HEK293 (cell line): ENCODE measurements around the gene MYL6B.

Experiments used
- MYNN ChIP-seq: fragments of 450-650 bp; formaldehyde crosslinking; IDR thresholded peaks from 2 replicates; pipeline ENCODE4 v1.5.1; 2016; ENCODE audit warnings: missing biosample characterization, missing genetic modification characterization, borderline replicate concordance
- SP7 ChIP-seq: fragments of 450-650 bp; formaldehyde crosslinking; IDR thresholded peaks from 2 replicates; pipeline ENCODE4 v1.5.1; 2016; ENCODE audit warnings: missing biosample characterization, missing genetic modification characterization
- TRIM28 ChIP-seq: IDR thresholded peaks from 2 replicates; pipeline ENCODE4 v1.6.1; 2011; ENCODE audit warnings: low read length, control low read depth, borderline replicate concordance
- ZNF16 ChIP-seq: fragments of 450-650 bp; formaldehyde crosslinking; IDR thresholded peaks from 2 replicates; pipeline ENCODE4 v1.5.1; 2016; ENCODE audit warnings: low read depth, missing biosample characterization, missing genetic modification characterization
- ZNF174 ChIP-seq: fragments of 450-650 bp; formaldehyde crosslinking; IDR thresholded peaks from 2 replicates; pipeline ENCODE4 v1.5.0; 2017; ENCODE audit warnings: missing biosample characterization, mild to moderate bottlenecking, missing genetic modification characterization
- ZNF23 ChIP-seq: fragments of 450-650 bp; formaldehyde crosslinking; IDR thresholded peaks from 2 replicates; pipeline ENCODE4 v1.5.1; 2016; ENCODE audit warnings: missing biosample characterization, missing genetic modification characterization, borderline replicate concordance
- ZNF239 ChIP-seq: fragments of 450-650 bp; formaldehyde crosslinking; IDR thresholded peaks from 2 replicates; pipeline ENCODE4 v1.5.1; 2016; ENCODE audit warnings: missing biosample characterization, missing genetic modification characterization
- ZNF341 ChIP-seq: fragments of 450-650 bp; formaldehyde crosslinking; IDR thresholded peaks from 2 replicates; pipeline ENCODE4; 2016; ENCODE audit warnings: low read depth, missing biosample characterization, missing genetic modification characterization
- TF ChIP-seq, protein P1 (sequence below): fragments of 450-650 bp; formaldehyde crosslinking; IDR thresholded peaks from 2 replicates; pipeline ENCODE4 v1.5.1; 2016; ENCODE audit warnings: missing biosample characterization, missing genetic modification characterization
- TF ChIP-seq, protein P2 (sequence below): fragments of 450-650 bp; formaldehyde crosslinking; IDR thresholded peaks from 2 replicates; pipeline ENCODE4 v1.5.1; 2016; ENCODE audit warnings: missing biosample characterization, missing genetic modification characterization, low read depth

DNA sequence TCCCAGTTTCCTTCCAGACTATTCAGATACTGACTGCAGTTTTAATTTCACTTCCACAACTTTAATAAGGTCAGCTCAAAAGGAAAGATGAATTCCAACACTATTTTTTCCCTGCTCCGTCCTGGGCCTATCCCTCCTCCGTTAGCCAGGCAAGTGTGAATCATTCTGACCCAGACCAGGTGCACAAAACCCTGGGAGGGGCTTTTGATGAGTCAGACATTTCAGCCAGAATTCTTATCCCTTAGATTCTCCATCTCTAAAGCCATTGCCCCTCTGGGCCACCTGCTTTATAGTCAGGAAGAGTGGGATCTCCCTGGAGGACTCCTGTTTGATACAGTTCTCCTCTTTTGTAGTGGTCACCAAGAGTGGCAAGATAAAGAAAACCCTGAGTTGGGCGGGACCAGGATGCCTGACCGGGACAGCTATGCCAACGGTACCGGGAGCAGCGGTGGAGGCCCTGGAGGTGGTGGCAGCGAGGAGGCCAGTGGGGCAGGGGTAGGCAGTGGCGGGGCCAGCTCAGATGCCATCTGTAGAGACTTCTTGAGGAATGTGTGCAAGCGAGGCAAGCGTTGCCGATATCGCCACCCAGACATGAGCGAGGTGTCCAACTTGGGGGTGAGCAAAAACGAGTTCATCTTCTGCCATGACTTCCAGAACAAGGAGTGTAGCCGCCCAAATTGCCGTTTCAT, 32.1 kb upstream of the MYL6B start:
- no peak for TF ChIP-seq TRIM28
- TF ChIP-seq ZNF16: no peak
- TF ChIP-seq ZNF23 (tag by site-specific recombination): no peak
- no peak for TF ChIP-seq ZNF174
- TF ChIP-seq ZNF239 (tag by site-specific recombination): no peak
- TF ChIP-seq, protein P1, sequence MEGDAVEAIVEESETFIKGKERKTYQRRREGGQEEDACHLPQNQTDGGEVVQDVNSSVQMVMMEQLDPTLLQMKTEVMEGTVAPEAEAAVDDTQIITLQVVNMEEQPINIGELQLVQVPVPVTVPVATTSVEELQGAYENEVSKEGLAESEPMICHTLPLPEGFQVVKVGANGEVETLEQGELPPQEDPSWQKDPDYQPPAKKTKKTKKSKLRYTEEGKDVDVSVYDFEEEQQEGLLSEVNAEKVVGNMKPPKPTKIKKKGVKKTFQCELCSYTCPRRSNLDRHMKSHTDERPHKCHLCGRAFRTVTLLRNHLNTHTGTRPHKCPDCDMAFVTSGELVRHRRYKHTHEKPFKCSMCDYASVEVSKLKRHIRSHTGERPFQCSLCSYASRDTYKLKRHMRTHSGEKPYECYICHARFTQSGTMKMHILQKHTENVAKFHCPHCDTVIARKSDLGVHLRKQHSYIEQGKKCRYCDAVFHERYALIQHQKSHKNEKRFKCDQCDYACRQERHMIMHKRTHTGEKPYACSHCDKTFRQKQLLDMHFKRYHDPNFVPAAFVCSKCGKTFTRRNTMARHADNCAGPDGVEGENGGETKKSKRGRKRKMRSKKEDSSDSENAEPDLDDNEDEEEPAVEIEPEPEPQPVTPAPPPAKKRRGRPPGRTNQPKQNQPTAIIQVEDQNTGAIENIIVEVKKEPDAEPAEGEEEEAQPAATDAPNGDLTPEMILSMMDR (tag by site-specific recombination): no peak
- TF ChIP-seq, protein P2, sequence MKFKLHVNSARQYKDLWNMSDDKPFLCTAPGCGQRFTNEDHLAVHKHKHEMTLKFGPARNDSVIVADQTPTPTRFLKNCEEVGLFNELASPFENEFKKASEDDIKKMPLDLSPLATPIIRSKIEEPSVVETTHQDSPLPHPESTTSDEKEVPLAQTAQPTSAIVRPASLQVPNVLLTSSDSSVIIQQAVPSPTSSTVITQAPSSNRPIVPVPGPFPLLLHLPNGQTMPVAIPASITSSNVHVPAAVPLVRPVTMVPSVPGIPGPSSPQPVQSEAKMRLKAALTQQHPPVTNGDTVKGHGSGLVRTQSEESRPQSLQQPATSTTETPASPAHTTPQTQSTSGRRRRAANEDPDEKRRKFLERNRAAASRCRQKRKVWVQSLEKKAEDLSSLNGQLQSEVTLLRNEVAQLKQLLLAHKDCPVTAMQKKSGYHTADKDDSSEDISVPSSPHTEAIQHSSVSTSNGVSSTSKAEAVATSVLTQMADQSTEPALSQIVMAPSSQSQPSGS (tag by site-specific recombination): no peak
- no peak for TF ChIP-seq SP7 (tag by site-specific recombination)
- TF ChIP-seq ZNF341 (tag by site-specific recombination): no peak
- TF ChIP-seq MYNN (tag by site-specific recombination): no peak
